NCI-H526 (cell line): ENCODE results near the gene KCNK10.

Experiments used
- DNase-seq, 2 experiments: peaks; one replicate each; lab custom pipeline; 2025; lab: John Stamatoyannopoulos, UW

KCNK10 gene

GRCh38 chr14:88228522-88229236 is 94.4 kb downstream of the KCNK10 start:
- DNase-seq: no peak

GRCh38 chr14:88227693-88228092 is 95.4 kb downstream of the KCNK10 start:
- no peak for DNase-seq

- no peak for DNase-seq
Observed at GRCh38 chr14:88225721-88226120, 97.3 kb downstream of the KCNK10 start.

GRCh38 chr14:88218119-88218915 is 104.8 kb downstream of the KCNK10 start:
- no peak for DNase-seq

- no peak for DNase-seq
Observed at GRCh38 chr14:88212691-88213090, 110.4 kb downstream of the KCNK10 start.

- no peak for DNase-seq
Observed at GRCh38 chr14:88210426-88210825, 112.6 kb downstream of the KCNK10 start.

GRCh38 chr14:88209273-88209672 is 113.8 kb downstream of the KCNK10 start:
- DNase-seq: no peak

GRCh38 chr14:88208858-88209257 is 114.2 kb downstream of the KCNK10 start:
- DNase-seq: no peak

GRCh38 chr14:88204221-88204620 is 118.8 kb downstream of the KCNK10 start:
- no peak for DNase-seq

GRCh38 chr14:88203291-88203690 is 119.8 kb downstream of the KCNK10 start:
- no peak for DNase-seq

GRCh38 chr14:88202286-88202685 is 120.8 kb downstream of the KCNK10 start:
- no peak for DNase-seq

- DNase-seq: peak in 1 of 2 experiments; percentile 10
Observed at GRCh38 chr14:88201851-88202250, 121.2 kb downstream of the KCNK10 start.

GRCh38 chr14:88199882-88200281 is 123.2 kb downstream of the KCNK10 start:
- no peak for DNase-seq

GRCh38 chr14:88198446-88198845 is 124.6 kb downstream of the KCNK10 start:
- DNase-seq: no peak

- no peak for DNase-seq
Observed at GRCh38 chr14:88196925-88197324, 126.1 kb downstream of the KCNK10 start.

- no peak for DNase-seq
Observed at GRCh38 chr14:88196116-88196890, 126.8 kb downstream of the KCNK10 start.

GRCh38 chr14:88195676-88196075 is 127.4 kb downstream of the KCNK10 start:
- DNase-seq: no peak

GRCh38 chr14:88194531-88194930 is 128.5 kb downstream of the KCNK10 start:
- DNase-seq: no peak

GRCh38 chr14:88191605-88192004 is 131.5 kb downstream of the KCNK10 start:
- DNase-seq: no peak

GRCh38 chr14:88189417-88190191 is 133.5 kb downstream of the KCNK10 start:
- DNase-seq: peak; percentile 54 to 89

GRCh38 chr14:88188745-88189416 is 134.2 kb downstream of the KCNK10 start:
- DNase-seq: peak; percentile 40 to 62
